HG03025 (cell line): ENCODE results near the gene ZNF76.
"Not testable (repeated sequence)": the region's sequence is repeated elsewhere in the genome, so short reads cannot be mapped to it uniquely, and the experiment has no call there.

ENCODE experiments used
- ATAC-seq: cut with Tn5 transposase; IDR thresholded peaks from one replicate; pipeline ENCODE4 v1.9.1; 2021; ENCODE audit warnings: mild to moderate bottlenecking, moderate library complexity; ENCODE audit not compliant: unreplicated experiment, low FRiP score

ZNF76 gene

DNA sequence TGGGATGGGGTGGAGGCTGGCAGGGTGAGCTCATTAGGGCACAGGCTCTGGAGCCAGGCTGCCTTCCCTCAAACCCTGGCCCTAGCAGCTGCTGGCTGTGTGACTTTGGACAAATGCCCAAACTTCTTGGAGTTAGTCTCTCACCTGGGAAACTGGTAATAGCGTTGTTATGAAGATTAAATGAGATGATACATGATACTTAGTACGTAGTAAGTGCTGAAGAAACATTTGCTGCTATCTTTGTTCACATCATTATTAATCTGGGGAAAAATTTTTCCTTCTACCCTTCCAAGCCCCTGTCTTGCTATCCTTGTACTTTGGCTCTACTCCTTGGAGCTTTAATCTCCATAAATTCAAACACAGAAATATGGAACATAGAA is 60.5 kb downstream of the ZNF76 start:
- ATAC-seq, result no peak

DNA sequence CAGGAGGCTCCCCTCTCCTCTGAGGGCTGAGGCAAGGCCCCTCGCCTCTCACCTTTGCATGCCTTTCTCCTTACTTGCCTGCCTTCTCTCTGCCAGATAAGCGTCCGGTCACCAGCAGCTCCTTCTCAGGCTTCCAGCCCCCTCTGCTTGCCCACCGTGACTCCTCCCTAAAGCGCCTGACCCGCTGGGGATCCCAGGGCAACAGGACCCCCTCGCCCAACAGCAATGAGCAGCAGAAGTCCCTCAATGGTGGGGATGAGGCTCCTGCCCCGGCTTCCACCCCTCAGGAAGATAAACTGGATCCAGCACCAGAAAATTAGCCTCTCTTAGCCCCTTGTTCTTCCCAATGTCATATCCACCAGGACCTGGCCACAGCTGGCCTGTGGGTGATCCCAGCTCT is 61.6 kb downstream of the ZNF76 start:
- no peak for ATAC-seq

- ATAC-seq, result no peak
Measured at GRCh38 chr6:35327349-35328027, 68.0 kb downstream of the ZNF76 start.

GRCh38 chr6:35328108-35328723 is 68.7 kb downstream of the ZNF76 start:
- ATAC-seq, result no peak

DNA sequence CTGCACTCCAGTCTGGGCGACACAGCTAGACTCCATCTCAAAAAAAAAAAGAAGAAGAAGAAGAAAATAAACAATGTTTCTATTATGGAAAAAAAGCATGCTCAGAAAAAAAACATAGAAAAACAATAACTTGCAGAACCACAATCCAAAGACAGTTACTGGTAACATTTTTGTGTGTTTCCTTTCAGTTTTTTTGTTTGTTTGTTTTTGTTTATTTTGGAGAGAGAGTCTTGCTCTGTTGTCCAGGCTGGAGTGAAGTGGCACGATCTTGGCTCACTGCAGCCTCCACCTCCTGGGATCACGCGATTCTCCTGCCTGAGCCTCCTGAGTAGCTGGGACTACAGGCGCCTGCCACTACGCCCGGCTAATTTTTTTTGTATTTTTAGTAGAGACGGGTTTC is 69.4 kb downstream of the ZNF76 start:
- not testable (repeated sequence) for ATAC-seq

- no peak for ATAC-seq
Measured at GRCh38 chr6:35330541-35331119, 71.1 kb downstream of the ZNF76 start.

DNA sequence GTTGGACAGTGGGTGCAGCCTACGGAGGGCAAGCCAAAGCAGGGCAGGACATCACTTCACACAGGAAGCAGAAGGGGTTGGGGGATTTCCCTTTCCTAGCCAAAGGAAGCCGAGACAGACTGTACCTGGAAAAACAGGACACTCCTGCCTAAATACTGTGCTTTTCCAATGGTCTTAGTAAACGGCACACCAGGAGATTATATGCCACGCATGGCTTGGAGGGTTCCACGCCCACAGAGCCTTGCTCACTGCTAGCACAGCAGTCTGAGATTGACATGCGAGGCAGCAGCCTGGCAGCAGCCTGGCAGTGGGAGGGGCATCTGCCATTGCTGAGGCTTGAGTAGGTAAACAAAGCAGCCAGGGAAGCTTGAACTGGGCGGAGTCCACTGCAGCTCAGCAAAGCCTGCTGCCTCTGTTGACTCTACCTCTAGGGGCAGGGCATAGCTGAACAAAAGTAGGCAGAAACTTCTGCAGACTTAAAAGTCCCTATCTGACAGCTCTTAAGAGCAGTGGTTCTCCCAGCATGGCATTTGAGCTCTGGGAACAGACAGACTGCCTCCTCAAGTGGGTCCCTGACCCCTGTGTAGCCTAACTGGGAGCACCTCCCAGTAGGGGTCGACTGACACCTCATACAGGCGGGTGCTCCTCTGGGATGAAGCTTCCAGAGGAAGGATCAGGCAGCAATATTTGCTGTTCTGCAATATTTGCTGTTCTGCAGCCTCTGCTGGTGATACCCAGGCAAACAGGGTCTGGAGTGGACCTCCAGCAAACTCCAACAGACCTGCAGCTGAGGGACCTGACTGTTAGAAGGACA is 72.7 kb downstream of the ZNF76 start:
- not testable (repeated sequence) for ATAC-seq

- no peak for ATAC-seq
Measured at GRCh38 chr6:35341557-35341956, 82.0 kb downstream of the ZNF76 start.

- ATAC-seq, result peak; percentile 92
Measured at GRCh38 chr6:35342258-35343091, 82.9 kb downstream of the ZNF76 start, which contains the start of gene PPARD. TSS of gene PPARD (plus strand) at chr6:35342558. CDS start at chr6:35411088, 68,530 bp downstream.

GRCh38 chr6:35343092-35343834 is 83.7 kb downstream of the ZNF76 start:
- no peak for ATAC-seq

DNA sequence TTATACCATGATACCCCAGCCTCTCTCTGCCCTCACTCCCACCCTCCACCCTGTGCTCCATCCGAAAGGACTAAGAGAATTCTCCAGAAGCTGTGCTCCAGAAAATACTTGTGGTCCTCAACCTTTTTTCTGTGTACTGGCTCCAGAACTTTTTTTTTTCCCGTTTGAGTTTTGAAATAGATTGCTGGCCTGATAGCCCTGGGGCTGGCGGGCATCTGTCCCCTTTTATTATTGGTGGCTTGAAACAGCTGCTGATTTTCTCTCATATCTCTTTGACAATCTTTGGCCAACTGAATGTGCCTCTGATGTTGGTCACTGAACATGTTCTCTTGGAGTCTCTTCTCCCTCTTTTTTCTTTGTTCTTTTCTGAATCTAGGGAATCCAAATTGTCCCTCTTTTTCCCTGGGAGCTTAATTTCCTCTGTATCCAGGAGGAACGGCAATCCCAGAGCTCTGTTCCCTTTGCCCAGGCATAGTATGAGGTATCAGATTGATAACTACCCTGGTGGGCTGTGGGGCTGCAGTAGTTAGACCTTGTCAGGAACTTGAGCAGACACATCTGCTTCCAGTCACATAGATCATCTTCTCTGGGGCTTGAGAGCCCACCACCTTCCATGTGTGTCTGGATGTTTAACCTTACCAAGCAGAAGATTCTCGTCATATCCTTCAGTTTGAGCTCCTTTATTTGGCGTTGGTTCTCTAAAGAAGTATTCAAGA is 84.5 kb downstream of the ZNF76 start:
- no peak for ATAC-seq
